ENCODE measurements around the gene CALML6. TPM values are rescaled to one million over a fixed set of nuclear protein-coding genes. Genes with fewer than 3 reads are reported as not detected.
A peak's percentile ranks its signal among the peaks of the same experiment; 100 is the strongest.

CALML6 gene
- total RNA-seq, 1 experiment from 2014 or later, result 1.7 TPM

DNA sequence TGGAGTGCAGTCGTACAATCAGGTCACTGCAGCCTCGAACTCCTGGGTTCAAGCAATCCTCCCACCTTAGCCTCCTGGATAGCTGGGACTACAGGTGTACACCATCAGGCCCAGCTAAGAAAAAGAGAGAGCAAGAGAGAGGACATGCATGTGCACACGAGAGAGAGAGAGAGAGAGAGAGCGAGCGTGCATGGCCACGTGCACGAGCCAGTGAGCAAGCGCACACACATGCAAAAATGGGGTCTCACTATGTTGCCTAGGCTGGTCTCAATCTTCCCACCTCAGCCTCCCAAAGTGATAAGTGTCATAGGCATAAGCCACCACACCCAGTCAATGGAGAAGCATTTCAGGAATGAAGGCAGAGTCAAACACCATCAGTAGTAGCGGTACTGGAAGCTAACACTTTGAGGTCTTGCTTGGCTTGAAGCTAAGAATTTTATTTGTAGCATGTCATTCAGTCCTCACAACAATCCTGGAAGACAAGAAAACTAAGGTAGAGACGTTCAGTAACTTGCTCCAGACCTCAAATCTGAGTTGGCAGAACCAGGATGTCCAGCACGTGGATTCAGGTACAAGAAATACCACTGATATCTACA lies 38.6 kb upstream of the CALML6 start:
- WGBS (ENCODE audit: extremely low coverage, insufficient read length, low lambda C conversion rate), result no CpG with 5 or more reads among the region's 11 CpGs
- Mint-ChIP-seq H3K9me3 (peaks cover 8 to 12% of the 10 kb centered on the region in 2 experiments; a peak in 4 of 5 replicates), H3K4me3 (no peak overlapping the region), H3K4me1 (peaks cover 46 to 48% of the 10 kb centered on the region in 2 experiments), H3K27ac (peak overlapping the region in 1 of 3 experiments; percentile 69; a peak in 2 of 7 replicates), H3K27me3 (ENCODE audit: low read depth) (no peaks in the 10 kb centered on the region), H3K36me3 (ENCODE audit: insufficient read depth in 1 of 3, low read depth in 3 of 3) (peaks cover 53 to 56% (median 55%) of the 10 kb centered on the region in 3 experiments)
- peaks cover 85% of the 10 kb centered on the region for H3K79me2 ChIP-seq (ENCODE audit: insufficient read depth, low read length)
- H2AFZ ChIP-seq (ENCODE audit: low read length), result no peak overlapping the region
- no peak overlapping the region for H2BK5ac ChIP-seq (ENCODE audit: insufficient read length, low read length)
- no peak overlapping the region for H3K4me2 ChIP-seq (ENCODE audit: insufficient read depth, insufficient read length, low read length)
- H3T11ph ChIP-seq (ENCODE audit: low read length), result no peak overlapping the region
- H3K27ac ChIP-seq (ENCODE audit: insufficient read length, low read depth, low read length), result no peak overlapping the region
- no peaks in the 10 kb centered on the region for H3K9me3 ChIP-seq (ENCODE audit: control insufficient read depth, low read depth, low read length)
- no peaks in the 10 kb centered on the region for H4K20me1 ChIP-seq (ENCODE audit: control insufficient read depth, insufficient read depth, insufficient read length)
- no peak overlapping the region for H3K23ac ChIP-seq (ENCODE audit: insufficient read length, low read depth, low read length)
- H4K8ac ChIP-seq (replicated peaks; ENCODE audit: insufficient read length, low read depth, low read length), result no peak overlapping the region
- no peak overlapping the region for H3K9ac ChIP-seq (ENCODE audit: extremely low read depth, insufficient read length, low read length)
- H3K4me1 ChIP-seq (ENCODE audit: insufficient read depth, low read length), result no peaks in the 10 kb centered on the region
- no peak overlapping the region for H2BK120ac ChIP-seq (ENCODE audit: low read depth, low read length, poor library complexity, severe bottlenecking)
- H2BK15ac ChIP-seq (ENCODE audit: low read depth, low read length), result no peak overlapping the region
- no peak overlapping the region for H3K4ac ChIP-seq (ENCODE audit: low read depth, low read length)
- H3K23me2 ChIP-seq (ENCODE audit: insufficient read length, low read depth, low read length, poor library complexity, severe bottlenecking), result no peaks in the 10 kb centered on the region
- no peak overlapping the region for H2BK20ac ChIP-seq (ENCODE audit: low read depth, low read length, poor library complexity, severe bottlenecking)
- no peak overlapping the region for H3K14ac ChIP-seq (ENCODE audit: insufficient read depth, low read length)
- H2AK5ac ChIP-seq (ENCODE audit: insufficient read length, low read length), result no peak overlapping the region
- no peaks in the 10 kb centered on the region for H3K27me3 ChIP-seq (ENCODE audit: insufficient read depth, low read length)
- TF ChIP-seq, protein P1, sequence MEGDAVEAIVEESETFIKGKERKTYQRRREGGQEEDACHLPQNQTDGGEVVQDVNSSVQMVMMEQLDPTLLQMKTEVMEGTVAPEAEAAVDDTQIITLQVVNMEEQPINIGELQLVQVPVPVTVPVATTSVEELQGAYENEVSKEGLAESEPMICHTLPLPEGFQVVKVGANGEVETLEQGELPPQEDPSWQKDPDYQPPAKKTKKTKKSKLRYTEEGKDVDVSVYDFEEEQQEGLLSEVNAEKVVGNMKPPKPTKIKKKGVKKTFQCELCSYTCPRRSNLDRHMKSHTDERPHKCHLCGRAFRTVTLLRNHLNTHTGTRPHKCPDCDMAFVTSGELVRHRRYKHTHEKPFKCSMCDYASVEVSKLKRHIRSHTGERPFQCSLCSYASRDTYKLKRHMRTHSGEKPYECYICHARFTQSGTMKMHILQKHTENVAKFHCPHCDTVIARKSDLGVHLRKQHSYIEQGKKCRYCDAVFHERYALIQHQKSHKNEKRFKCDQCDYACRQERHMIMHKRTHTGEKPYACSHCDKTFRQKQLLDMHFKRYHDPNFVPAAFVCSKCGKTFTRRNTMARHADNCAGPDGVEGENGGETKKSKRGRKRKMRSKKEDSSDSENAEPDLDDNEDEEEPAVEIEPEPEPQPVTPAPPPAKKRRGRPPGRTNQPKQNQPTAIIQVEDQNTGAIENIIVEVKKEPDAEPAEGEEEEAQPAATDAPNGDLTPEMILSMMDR (conservative IDR thresholded peaks at IDR 0.05), result no peak
- H4K91ac ChIP-seq (ENCODE audit: insufficient read length, low read depth, low read length), result no peak overlapping the region
- no peak overlapping the region for H3K56ac ChIP-seq (ENCODE audit: insufficient read length, low read depth, low read length)
- DNase-seq, result no peak
- H2BK12ac ChIP-seq (ENCODE audit: insufficient read length, low read depth, low read length), result no peak overlapping the region
- H3K79me1 ChIP-seq (ENCODE audit: insufficient read depth, low read depth, low read length, poor library complexity, severe bottlenecking), result peaks cover 5% of the 10 kb centered on the region
- H4K5ac ChIP-seq (ENCODE audit: insufficient read length, low read depth, low read length), result no peak overlapping the region
- no peak overlapping the region for H3K18ac ChIP-seq (ENCODE audit: insufficient read length, low read depth, low read length)

Measured in H9 (cell line).